ENCODE measurements around the gene TRAM2. TPM values are rescaled to one million over a fixed set of nuclear protein-coding genes. Genes with fewer than 3 reads are reported as not detected.

TRAM2 gene
- total and polyA plus RNA-seq, 2 of the 13 experiments (the other 11 are each of a cell fraction or from before 2014, with no cell fraction given) = 49.1 to 72.5 TPM

DNA sequence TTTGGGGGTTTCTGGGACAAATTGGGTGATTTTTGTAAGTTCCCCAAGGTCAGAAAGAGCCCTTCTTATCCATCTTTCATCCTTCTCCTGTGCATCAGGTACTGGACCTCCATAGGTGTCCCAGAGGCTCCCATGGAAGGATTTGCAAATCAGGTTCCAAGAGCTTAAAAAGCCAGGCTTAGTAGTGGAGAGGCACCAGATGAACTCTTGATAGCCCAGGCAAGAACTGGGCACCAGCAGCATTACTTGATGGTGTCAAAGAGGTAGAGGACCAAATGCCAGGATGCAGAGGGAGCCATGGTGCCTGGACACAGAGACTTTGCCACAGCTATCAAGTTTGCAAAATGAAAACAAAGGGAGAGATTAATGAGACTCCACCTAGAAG is 20.9 kb upstream of the TRAM2 start (continued):
- TF ChIP-seq FOXO1 (CRISPR knock-in tag; IDR thresholded peaks at IDR 0.05) (no peak), ZFP1 (CRISPR knock-in tag; IDR thresholded peaks at IDR 0.05) (no peak), ZNF572 (CRISPR knock-in tag; IDR thresholded peaks at IDR 0.05) (no peak), ARNT (IDR thresholded peaks at IDR 0.05) (no peak), PAX8 (CRISPR knock-in tag; IDR thresholded peaks at IDR 0.05; ENCODE audit: borderline replicate concordance) (no peak), MAZ (IDR thresholded peaks at IDR 0.05; ENCODE audit: borderline replicate concordance, low read depth, low read length) (no peak), MAZ (CRISPR knock-in tag; IDR thresholded peaks at IDR 0.05; ENCODE audit: low read depth) (no peak), ZNF614 (CRISPR knock-in tag; IDR thresholded peaks at IDR 0.05; ENCODE audit: borderline replicate concordance) (no peak), ZNF670 (CRISPR knock-in tag; IDR thresholded peaks at IDR 0.05; ENCODE audit: borderline replicate concordance) (no peak), ZNF615 (CRISPR knock-in tag; IDR thresholded peaks at IDR 0.05; ENCODE audit: borderline replicate concordance) (no peak), ETV5 (CRISPR knock-in tag; IDR thresholded peaks at IDR 0.05; ENCODE audit: borderline replicate concordance) (no peak), KLF12 (CRISPR knock-in tag; IDR thresholded peaks at IDR 0.05; ENCODE audit: borderline replicate concordance) (no peak), ATF1 (CRISPR knock-in tag; IDR thresholded peaks at IDR 0.05) (no peak), NFIB (CRISPR knock-in tag; IDR thresholded peaks at IDR 0.05; ENCODE audit: borderline replicate concordance) (0 out of 2 replicates have a peak, but pooled peaks have one; percentile 39), ZNF746 (CRISPR knock-in tag; IDR thresholded peaks at IDR 0.05) (0 out of 2 replicates have a peak, but pooled peaks have one; percentile 4), GATAD1 (CRISPR knock-in tag; IDR thresholded peaks at IDR 0.05) (no peak), NFIC (IDR thresholded peaks at IDR 0.05; ENCODE audit: low read length) (no peak), ZNF274 (CRISPR knock-in tag; IDR thresholded peaks at IDR 0.05) (no peak), GABPB1 (CRISPR knock-in tag; IDR thresholded peaks at IDR 0.05) (no peak), ZNF737 (CRISPR knock-in tag; IDR thresholded peaks at IDR 0.05; ENCODE audit: borderline replicate concordance) (0 out of 2 replicates have a peak, but pooled peaks have one; percentile 11), KLF9 (CRISPR knock-in tag; IDR thresholded peaks at IDR 0.05; ENCODE audit: low read depth) (no peak), XRCC5 (optimal IDR thresholded peaks at IDR 0.05; ENCODE audit: low read length) (no peak), NCOA5 (CRISPR knock-in tag; IDR thresholded peaks at IDR 0.05) (no peak), NFE2 (CRISPR knock-in tag; IDR thresholded peaks at IDR 0.05) (no peak), MEIS2 (CRISPR knock-in tag; IDR thresholded peaks at IDR 0.05) (no peak), ERF (CRISPR knock-in tag; IDR thresholded peaks at IDR 0.05) (no peak)
- TF ChIP-seq, protein P1, sequence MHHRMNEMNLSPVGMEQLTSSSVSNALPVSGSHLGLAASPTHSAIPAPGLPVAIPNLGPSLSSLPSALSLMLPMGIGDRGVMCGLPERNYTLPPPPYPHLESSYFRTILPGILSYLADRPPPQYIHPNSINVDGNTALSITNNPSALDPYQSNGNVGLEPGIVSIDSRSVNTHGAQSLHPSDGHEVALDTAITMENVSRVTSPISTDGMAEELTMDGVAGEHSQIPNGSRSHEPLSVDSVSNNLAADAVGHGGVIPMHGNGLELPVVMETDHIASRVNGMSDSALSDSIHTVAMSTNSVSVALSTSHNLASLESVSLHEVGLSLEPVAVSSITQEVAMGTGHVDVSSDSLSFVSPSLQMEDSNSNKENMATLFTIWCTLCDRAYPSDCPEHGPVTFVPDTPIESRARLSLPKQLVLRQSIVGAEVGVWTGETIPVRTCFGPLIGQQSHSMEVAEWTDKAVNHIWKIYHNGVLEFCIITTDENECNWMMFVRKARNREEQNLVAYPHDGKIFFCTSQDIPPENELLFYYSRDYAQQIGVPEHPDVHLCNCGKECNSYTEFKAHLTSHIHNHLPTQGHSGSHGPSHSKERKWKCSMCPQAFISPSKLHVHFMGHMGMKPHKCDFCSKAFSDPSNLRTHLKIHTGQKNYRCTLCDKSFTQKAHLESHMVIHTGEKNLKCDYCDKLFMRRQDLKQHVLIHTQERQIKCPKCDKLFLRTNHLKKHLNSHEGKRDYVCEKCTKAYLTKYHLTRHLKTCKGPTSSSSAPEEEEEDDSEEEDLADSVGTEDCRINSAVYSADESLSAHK (CRISPR knock-in tag; IDR thresholded peaks at IDR 0.05; ENCODE audit: borderline replicate concordance) = no peak
- TF ChIP-seq, protein P2, sequence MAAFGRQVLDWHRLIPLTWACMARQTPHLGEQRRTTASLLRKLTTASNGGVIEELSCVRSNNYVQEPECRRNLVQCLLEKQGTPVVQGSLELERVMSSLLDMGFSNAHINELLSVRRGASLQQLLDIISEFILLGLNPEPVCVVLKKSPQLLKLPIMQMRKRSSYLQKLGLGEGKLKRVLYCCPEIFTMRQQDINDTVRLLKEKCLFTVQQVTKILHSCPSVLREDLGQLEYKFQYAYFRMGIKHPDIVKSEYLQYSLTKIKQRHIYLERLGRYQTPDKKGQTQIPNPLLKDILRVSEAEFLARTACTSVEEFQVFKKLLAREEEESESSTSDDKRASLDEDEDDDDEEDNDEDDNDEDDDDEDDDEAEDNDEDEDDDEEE (CRISPR knock-in tag; IDR thresholded peaks at IDR 0.05) = 0 out of 2 replicates have a peak, but pooled peaks have one; percentile 14
- TF ChIP-seq, protein P3, sequence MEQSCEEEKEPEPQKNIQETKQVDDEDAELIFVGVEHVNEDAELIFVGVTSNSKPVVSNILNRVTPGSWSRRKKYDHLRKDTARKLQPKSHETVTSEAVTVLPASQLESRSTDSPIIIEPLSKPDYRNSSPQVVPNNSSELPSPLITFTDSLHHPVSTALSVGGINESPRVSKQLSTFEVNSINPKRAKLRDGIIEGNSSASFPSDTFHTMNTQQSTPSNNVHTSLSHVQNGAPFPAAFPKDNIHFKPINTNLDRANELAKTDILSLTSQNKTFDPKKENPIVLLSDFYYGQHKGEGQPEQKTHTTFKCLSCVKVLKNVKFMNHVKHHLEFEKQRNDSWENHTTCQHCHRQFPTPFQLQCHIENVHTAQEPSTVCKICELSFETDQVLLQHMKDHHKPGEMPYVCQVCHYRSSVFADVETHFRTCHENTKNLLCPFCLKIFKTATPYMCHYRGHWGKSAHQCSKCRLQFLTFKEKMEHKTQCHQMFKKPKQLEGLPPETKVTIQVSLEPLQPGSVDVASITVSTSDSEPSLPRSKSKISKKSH (CRISPR knock-in tag; IDR thresholded peaks at IDR 0.05; ENCODE audit: borderline replicate concordance) = no peak

Measured in HepG2 (cell line).